Measurements from ENCODE around the gene CISTR. TPM values are rescaled to one million over a fixed set of nuclear protein-coding genes. Genes with fewer than 3 reads are reported as not detected.
A peak's percentile ranks its signal among the peaks of the same experiment; 100 is the strongest.

The CISTR gene
- total RNA-seq, 1 experiment from 2014 or later = not detected

- Mint-ChIP-seq H3K36me3 (ENCODE audit: insufficient read depth, unreplicated experiment) (no peaks in the 10 kb centered on the region), H3K27me3 (ENCODE audit: insufficient read depth, unreplicated experiment) (peaks cover 80% of the 10 kb centered on the region), H3K9me3 (ENCODE audit: unreplicated experiment) (no peaks in the 10 kb centered on the region), H3K4me3 (ENCODE audit: unreplicated experiment) (no peak overlapping the region), H3K4me1 (ENCODE audit: insufficient read depth, unreplicated experiment) (peaks cover 5% of the 10 kb centered on the region), H3K27ac (ENCODE audit: low read depth, unreplicated experiment) (no peak overlapping the region)
- peak; percentile 82 for DNase-seq (ENCODE audit: unreplicated experiment)
- TF ChIP-seq CTCF (IDR thresholded peaks at IDR 0.05; ENCODE audit: unreplicated experiment) = peak; percentile 95
- intact Hi-C loops (cut with micrococcal nuclease) = loop anchor here (1.0 to 5.0 kb wide), 3 partner anchors 42 to 286 kb away; partner anchors contain the start of gene HOXC10
- ChIA-PET POLR2A (interaction anchor here (0.6 to 1.3 kb wide), 5 partner anchors 25 to 68 kb away, joined by 3 to 6 read pairs (median 5); no protein-coding TSS in a partner anchor), CTCF (interaction anchor here (0.5 to 10.0 kb wide), 40 partner anchors 8 to 686 kb away, joined by 3 to 339 read pairs (median 4); partner anchors contain the start of gene CALCOCO1)
- BruUV-seq (replicated peaks) = no TSS peak
Measured at GRCh38 chr12:53701518-53702264, 50.1 kb downstream of the CISTR start.

- TF ChIP-seq CTCF (IDR thresholded peaks at IDR 0.05; ENCODE audit: unreplicated experiment) = no peak
- H3K4me1 Mint-ChIP-seq (ENCODE audit: insufficient read depth, unreplicated experiment) = peaks cover 5% of the 10 kb centered on the region
- H3K4me3 Mint-ChIP-seq (ENCODE audit: unreplicated experiment) = no peak overlapping the region
- ChIA-PET POLR2A (no interaction called here), CTCF (interaction anchor here (0.6 to 4.5 kb wide), 10 partner anchors 9 to 160 kb away, joined by 3 to 172 read pairs (median 4); no protein-coding TSS in a partner anchor)
- H3K27me3 Mint-ChIP-seq (ENCODE audit: insufficient read depth, unreplicated experiment) = peaks cover 69% of the 10 kb centered on the region
- intact Hi-C loops (cut with micrococcal nuclease) = loop anchor here (5.0 kb wide), 1 partner anchor 287 kb away; the partner anchor contains the start of gene HOXC10
- H3K9me3 Mint-ChIP-seq (ENCODE audit: unreplicated experiment) = no peaks in the 10 kb centered on the region
- DNase-seq (ENCODE audit: unreplicated experiment) = no peak
- BruUV-seq (replicated peaks) = no TSS peak
- no peaks in the 10 kb centered on the region for H3K36me3 Mint-ChIP-seq (ENCODE audit: insufficient read depth, unreplicated experiment)
- H3K27ac Mint-ChIP-seq (ENCODE audit: low read depth, unreplicated experiment) = no peak overlapping the region
Measured at GRCh38 chr12:53700567-53700966, 51.2 kb downstream of the CISTR start.

- Mint-ChIP-seq H3K36me3 (ENCODE audit: insufficient read depth, unreplicated experiment) (no peaks in the 10 kb centered on the region), H3K4me1 (ENCODE audit: insufficient read depth, unreplicated experiment) (peaks cover 5% of the 10 kb centered on the region), H3K27me3 (ENCODE audit: insufficient read depth, unreplicated experiment) (peaks cover 66% of the 10 kb centered on the region), H3K4me3 (ENCODE audit: unreplicated experiment) (no peak overlapping the region), H3K27ac (ENCODE audit: low read depth, unreplicated experiment) (no peak overlapping the region), H3K9me3 (ENCODE audit: unreplicated experiment) (no peaks in the 10 kb centered on the region)
- POLR2A ChIA-PET = interaction anchor here (1.0 kb wide), 1 partner anchor 27 kb away, joined by 4 read pairs; the partner anchor contains the start of gene CALCOCO1
- BruUV-seq (replicated peaks) = no TSS peak
- no peak for DNase-seq (ENCODE audit: unreplicated experiment)
- intact Hi-C loops (cut with micrococcal nuclease) = loop anchor here (5.0 kb wide), 1 partner anchor 288 kb away; the partner anchor contains the start of gene HOXC10
- CTCF ChIA-PET = interaction anchor here (0.9 to 4.5 kb wide), 10 partner anchors 11 to 502 kb away, joined by 3 to 172 read pairs (median 4); no protein-coding TSS in a partner anchor
- TF ChIP-seq CTCF (IDR thresholded peaks at IDR 0.05; ENCODE audit: unreplicated experiment) = no peak
Measured at GRCh38 chr12:53699678-53700025, 52.1 kb downstream of the CISTR start.

- no peak for TF ChIP-seq CTCF (IDR thresholded peaks at IDR 0.05; ENCODE audit: unreplicated experiment)
- CTCF ChIA-PET = interaction anchor here (0.6 to 4.5 kb wide), 10 partner anchors 11 to 502 kb away, joined by 3 to 172 read pairs (median 4); no protein-coding TSS in a partner anchor
- Mint-ChIP-seq H3K36me3 (ENCODE audit: insufficient read depth, unreplicated experiment) (no peaks in the 10 kb centered on the region), H3K4me3 (ENCODE audit: unreplicated experiment) (no peak overlapping the region), H3K27ac (ENCODE audit: low read depth, unreplicated experiment) (no peak overlapping the region), H3K27me3 (ENCODE audit: insufficient read depth, unreplicated experiment) (peaks cover 61% of the 10 kb centered on the region), H3K9me3 (ENCODE audit: unreplicated experiment) (no peaks in the 10 kb centered on the region), H3K4me1 (ENCODE audit: insufficient read depth, unreplicated experiment) (peaks cover 5% of the 10 kb centered on the region)
- POLR2A ChIA-PET = interaction anchor here (0.9 to 1.0 kb wide), 2 partner anchors 24 to 28 kb away, joined by 3 to 4 read pairs; partner anchors contain the start of gene CALCOCO1
- intact Hi-C loops (cut with micrococcal nuclease) = no loop called here
- no peak for DNase-seq (ENCODE audit: unreplicated experiment)
- BruUV-seq (replicated peaks) = no TSS peak
Measured at GRCh38 chr12:53698948-53699677, 52.7 kb downstream of the CISTR start.

Measured in MCF 10A (cell line).